ENCODE results near the gene ANKRD44.
A peak's percentile ranks its signal among the peaks of the same experiment; 100 is the strongest.

The ANKRD44 gene

DNA sequence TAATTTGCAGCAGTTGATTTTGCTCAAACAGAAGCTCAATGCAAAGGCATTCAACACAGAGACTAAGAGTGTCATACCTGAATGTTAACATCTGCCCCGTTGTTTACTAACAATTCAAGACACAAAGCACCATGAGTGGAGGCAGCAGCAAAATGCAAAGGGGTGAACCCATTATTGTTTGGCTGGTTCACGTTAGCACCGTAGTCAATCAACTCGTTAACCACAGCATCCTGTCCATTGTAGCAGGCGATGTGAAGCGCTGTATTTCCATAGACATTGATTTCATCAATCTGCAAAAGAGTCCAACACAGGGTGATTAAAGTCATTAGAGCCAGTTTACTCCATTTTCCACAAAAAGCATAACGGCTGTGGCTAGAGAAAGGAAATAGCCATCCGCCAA, 189.3 kb downstream of the ANKRD44 start:
- Histone ChIP-seq H3K27me3 (ENCODE audit: control insufficient read depth, low read length) (no peaks in the 10 kb centered on the region), H3K9me3 (ENCODE audit: control insufficient read depth, insufficient read depth, low read length) (no peaks in the 10 kb centered on the region), H3K79me2 (ENCODE audit: control insufficient read depth, low read length) (no peaks in the 10 kb centered on the region), H3K27ac (ENCODE audit: low read depth, low read length) (no peak overlapping the region), H3K9me2 (replicated peaks; ENCODE audit: control insufficient read depth, low read length) (no peaks in the 10 kb centered on the region), H4K20me1 (ENCODE audit: control insufficient read depth, insufficient read depth, low read depth, low read length) (no peaks in the 10 kb centered on the region), H3K36me3 (ENCODE audit: control insufficient read depth, low read length) (peaks cover 57% of the 10 kb centered on the region), H3K4me2 (ENCODE audit: low read length) (no peak overlapping the region), H3F3A (ENCODE audit: control insufficient read depth, insufficient read depth) (0 out of 2 replicates have a peak, but pooled peaks cover 4% of the 10 kb centered on the region), H3K4me3 (ENCODE audit: low read length) (no peak overlapping the region), H3K4me1 (ENCODE audit: control insufficient read depth, low read length) (peaks cover 6% of the 10 kb centered on the region)
- no peak for TF ChIP-seq EZH2phosphoT487 (IDR thresholded peaks at IDR 0.05; ENCODE audit: borderline replicate concordance, low read length)
- TF ChIP-seq, protein P1, sequence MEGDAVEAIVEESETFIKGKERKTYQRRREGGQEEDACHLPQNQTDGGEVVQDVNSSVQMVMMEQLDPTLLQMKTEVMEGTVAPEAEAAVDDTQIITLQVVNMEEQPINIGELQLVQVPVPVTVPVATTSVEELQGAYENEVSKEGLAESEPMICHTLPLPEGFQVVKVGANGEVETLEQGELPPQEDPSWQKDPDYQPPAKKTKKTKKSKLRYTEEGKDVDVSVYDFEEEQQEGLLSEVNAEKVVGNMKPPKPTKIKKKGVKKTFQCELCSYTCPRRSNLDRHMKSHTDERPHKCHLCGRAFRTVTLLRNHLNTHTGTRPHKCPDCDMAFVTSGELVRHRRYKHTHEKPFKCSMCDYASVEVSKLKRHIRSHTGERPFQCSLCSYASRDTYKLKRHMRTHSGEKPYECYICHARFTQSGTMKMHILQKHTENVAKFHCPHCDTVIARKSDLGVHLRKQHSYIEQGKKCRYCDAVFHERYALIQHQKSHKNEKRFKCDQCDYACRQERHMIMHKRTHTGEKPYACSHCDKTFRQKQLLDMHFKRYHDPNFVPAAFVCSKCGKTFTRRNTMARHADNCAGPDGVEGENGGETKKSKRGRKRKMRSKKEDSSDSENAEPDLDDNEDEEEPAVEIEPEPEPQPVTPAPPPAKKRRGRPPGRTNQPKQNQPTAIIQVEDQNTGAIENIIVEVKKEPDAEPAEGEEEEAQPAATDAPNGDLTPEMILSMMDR (IDR thresholded peaks at IDR 0.05; ENCODE audit: low read depth, low read length, poor library complexity, severe bottlenecking) = no peak

DNA sequence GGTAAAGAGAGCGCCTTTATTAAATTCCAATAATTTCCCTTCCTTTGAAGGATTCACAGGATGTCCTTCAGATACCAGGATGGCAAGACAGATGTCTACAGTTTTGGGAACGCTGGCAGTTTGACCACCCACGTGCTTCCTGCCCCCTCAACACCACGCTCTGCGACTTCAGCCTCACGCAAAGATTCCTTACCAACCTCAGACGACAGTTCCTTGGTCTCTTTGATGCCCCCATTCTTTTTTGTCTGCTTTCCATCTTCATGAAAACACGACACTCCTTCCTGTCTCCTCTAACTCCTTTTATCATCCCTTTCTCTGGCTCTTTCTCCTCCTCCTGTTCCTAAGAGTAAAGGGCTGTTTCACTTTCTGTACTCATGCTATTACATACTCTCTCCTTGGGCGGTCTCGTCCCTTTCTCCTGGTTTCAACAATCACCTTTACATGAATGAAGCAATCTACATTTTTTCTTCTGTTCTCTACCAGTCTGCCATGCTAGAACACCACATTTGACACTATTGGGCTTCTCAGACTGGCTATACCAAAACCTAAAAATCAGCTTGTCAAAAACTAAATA, 194.2 kb downstream of the ANKRD44 start:
- peaks cover 38% of the 10 kb centered on the region for H3K4me1 ChIP-seq (ENCODE audit: control insufficient read depth, low read length)
- no peaks in the 10 kb centered on the region for H3K9me3 ChIP-seq (ENCODE audit: control insufficient read depth, insufficient read depth, low read length)
- H3K4me2 ChIP-seq (ENCODE audit: low read length) = no peak overlapping the region
- H3K4me3 ChIP-seq (ENCODE audit: low read length) = no peak overlapping the region
- no peak overlapping the region; the same call in 1 of the 2 replicates for H3K27ac ChIP-seq (ENCODE audit: low read depth, low read length)
- TF ChIP-seq, protein P1 (IDR thresholded peaks at IDR 0.05; ENCODE audit: low read depth, low read length, poor library complexity, severe bottlenecking) = no peak
- no peak for TF ChIP-seq EZH2phosphoT487 (IDR thresholded peaks at IDR 0.05; ENCODE audit: borderline replicate concordance, low read length)
- H3K79me2 ChIP-seq (ENCODE audit: control insufficient read depth, low read length) = no peaks in the 10 kb centered on the region
- H3K36me3 ChIP-seq (ENCODE audit: control insufficient read depth, low read length) = peaks cover 26% of the 10 kb centered on the region
- no peaks in the 10 kb centered on the region for H3K9me2 ChIP-seq (replicated peaks; ENCODE audit: control insufficient read depth, low read length)
- H3K27me3 ChIP-seq (ENCODE audit: control insufficient read depth, low read length) = no peaks in the 10 kb centered on the region
- no peaks in the 10 kb centered on the region for H4K20me1 ChIP-seq (ENCODE audit: control insufficient read depth, insufficient read depth, low read depth, low read length)
- H3F3A ChIP-seq (ENCODE audit: control insufficient read depth, insufficient read depth) = peaks cover 18% of the 10 kb centered on the region

DNA sequence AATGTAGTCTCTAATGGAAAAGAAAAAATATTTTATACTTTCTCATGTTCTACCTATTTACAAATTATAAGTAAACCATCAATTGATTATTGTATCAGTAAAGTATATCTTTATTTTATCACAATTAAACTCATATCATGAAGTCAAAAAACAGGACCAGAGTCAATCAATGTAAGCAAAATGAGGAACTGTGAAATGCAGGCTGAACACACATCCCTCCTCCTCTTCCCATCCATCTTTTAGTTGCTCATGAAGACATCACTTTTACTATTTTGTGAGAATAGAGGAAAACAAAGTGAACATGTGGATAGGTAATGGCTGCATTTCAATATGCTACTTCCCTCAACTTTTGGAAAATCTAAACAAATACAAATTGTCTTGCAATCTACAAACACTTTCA, 195.3 kb downstream of the ANKRD44 start:
- Histone ChIP-seq H3K27ac (ENCODE audit: low read depth, low read length) (peak overlapping the region; percentile 8; the same call in 1 of the 2 replicates), H4K20me1 (ENCODE audit: control insufficient read depth, insufficient read depth, low read depth, low read length) (no peaks in the 10 kb centered on the region), H3K4me3 (ENCODE audit: low read length) (0 out of 2 replicates have a peak overlapping the region, but pooled peaks have one; percentile 11), H3K36me3 (ENCODE audit: control insufficient read depth, low read length) (peaks cover 27% of the 10 kb centered on the region), H3K9me2 (replicated peaks; ENCODE audit: control insufficient read depth, low read length) (no peaks in the 10 kb centered on the region), H3K27me3 (ENCODE audit: control insufficient read depth, low read length) (no peaks in the 10 kb centered on the region), H3K79me2 (ENCODE audit: control insufficient read depth, low read length) (no peaks in the 10 kb centered on the region), H3K4me1 (ENCODE audit: control insufficient read depth, low read length) (peaks cover 38% of the 10 kb centered on the region), H3K9me3 (ENCODE audit: control insufficient read depth, insufficient read depth, low read length) (no peaks in the 10 kb centered on the region), H3F3A (ENCODE audit: control insufficient read depth, insufficient read depth) (peaks cover 18% of the 10 kb centered on the region), H3K4me2 (ENCODE audit: low read length) (peak overlapping the region; percentile 33)
- no peak for TF ChIP-seq EZH2phosphoT487 (IDR thresholded peaks at IDR 0.05; ENCODE audit: borderline replicate concordance, low read length)
- TF ChIP-seq, protein P1 (IDR thresholded peaks at IDR 0.05; ENCODE audit: low read depth, low read length, poor library complexity, severe bottlenecking) = no peak

Measured in DOHH2 (cell line).